Stimulated activated CD8-positive, alpha-beta memory T cell treated with anti-CD3 and anti-CD28 coated beads, Interleukin-7, amount 100 ng/mL, for 24 hours (primary cell): ENCODE measurements around the gene HSPA12A.

Experiments used
- DNase-seq: peaks from one replicate; pipeline ENCODE4 v3.0.0-alpha.2; 2020; ENCODE audit warnings: low read depth

The HSPA12A gene

GRCh38 chr10:116741391-116742351 is 695 bp downstream of the HSPA12A start:
- no peak for DNase-seq

- DNase-seq = no peak
Observed at GRCh38 chr10:116740971-116741370, 1.4 kb downstream of the HSPA12A start.

GRCh38 chr10:116738339-116738738 is 4.0 kb downstream of the HSPA12A start:
- DNase-seq = no peak

- DNase-seq = no peak
Observed at GRCh38 chr10:116737627-116738327, 4.6 kb downstream of the HSPA12A start.

GRCh38 chr10:116733566-116733965 is 8.8 kb downstream of the HSPA12A start:
- DNase-seq = no peak

GRCh38 chr10:116732573-116732972 is 9.8 kb downstream of the HSPA12A start:
- no peak for DNase-seq

- no peak for DNase-seq
Observed at GRCh38 chr10:116730464-116731260, 11.7 kb downstream of the HSPA12A start.

GRCh38 chr10:116729243-116729642 is 13.1 kb downstream of the HSPA12A start:
- no peak for DNase-seq

GRCh38 chr10:116728526-116729096 is 13.8 kb downstream of the HSPA12A start:
- no peak for DNase-seq

- no peak for DNase-seq
Observed at GRCh38 chr10:116723428-116724281, 18.7 kb downstream of the HSPA12A start.

GRCh38 chr10:116722736-116723427 is 19.5 kb downstream of the HSPA12A start:
- DNase-seq = no peak

- no peak for DNase-seq
Observed at GRCh38 chr10:116721547-116722392, 20.6 kb downstream of the HSPA12A start.

GRCh38 chr10:116720668-116721546 is 21.5 kb downstream of the HSPA12A start:
- no peak for DNase-seq

- DNase-seq = no peak
Observed at GRCh38 chr10:116720241-116720643, 22.1 kb downstream of the HSPA12A start.

GRCh38 chr10:116719804-116720203 is 22.6 kb downstream of the HSPA12A start:
- no peak for DNase-seq

- no peak for DNase-seq
Observed at GRCh38 chr10:116718058-116718457, 24.3 kb downstream of the HSPA12A start.

GRCh38 chr10:116716381-116716780 is 26.0 kb downstream of the HSPA12A start:
- no peak for DNase-seq

- DNase-seq = no peak
Observed at GRCh38 chr10:116715839-116716377, 26.5 kb downstream of the HSPA12A start.
